Activated gamma-delta T cell treated with Interleukin-2 at 50 U/mL for 16 hours (primary cell): ENCODE data around the gene ZC3H15.
"Not testable (repeated sequence)": the region's sequence is repeated elsewhere in the genome, so short reads cannot be mapped to it uniquely, and the experiment has no call there.

Source experiments
- DNase-seq: peaks from one replicate; pipeline ENCODE4 v3.0.0-alpha.2; 2020

The ZC3H15 gene

GRCh38 chr2:186485871-186486650 is at the start of gene ZC3H15:
ZC3H15 (plus strand) TSS chr2:186486260; CDS start chr2:186486383, 123 bp downstream.
- DNase-seq, result peak; percentile 95

GRCh38 chr2:186437719-186438118 is 48.3 kb upstream of the ZC3H15 start:
- no peak for DNase-seq

GRCh38 chr2:186439673-186440095 is 46.4 kb upstream of the ZC3H15 start:
- DNase-seq, result not testable (repeated sequence)

- DNase-seq, result no peak
Observed at GRCh38 chr2:186440506-186440905, 45.6 kb upstream of the ZC3H15 start.

- no peak for DNase-seq
Observed at GRCh38 chr2:186442885-186443284, 43.2 kb upstream of the ZC3H15 start.

GRCh38 chr2:186443851-186444250 is 42.2 kb upstream of the ZC3H15 start:
- DNase-seq, result no peak

- DNase-seq, result no peak
Observed at GRCh38 chr2:186445506-186445905, 40.6 kb upstream of the ZC3H15 start.

- no peak for DNase-seq
Observed at GRCh38 chr2:186455613-186456012, 30.4 kb upstream of the ZC3H15 start.

GRCh38 chr2:186456941-186457340 is 29.1 kb upstream of the ZC3H15 start:
- no peak for DNase-seq

- DNase-seq, result no peak
Observed at GRCh38 chr2:186457908-186458307, 28.2 kb upstream of the ZC3H15 start.

- no peak for DNase-seq
Observed at GRCh38 chr2:186459009-186459408, 27.1 kb upstream of the ZC3H15 start.

GRCh38 chr2:186460465-186460864 is 25.6 kb upstream of the ZC3H15 start:
- DNase-seq, result no peak

GRCh38 chr2:186466743-186467142 is 19.3 kb upstream of the ZC3H15 start:
- no peak for DNase-seq

- no peak for DNase-seq
Observed at GRCh38 chr2:186467421-186467820, 18.6 kb upstream of the ZC3H15 start.

- not testable (repeated sequence) for DNase-seq
Observed at GRCh38 chr2:186472722-186473493, 13.2 kb upstream of the ZC3H15 start.

GRCh38 chr2:186474239-186474638 is 11.8 kb upstream of the ZC3H15 start:
- not testable (repeated sequence) for DNase-seq

GRCh38 chr2:186477790-186478189 is 8.3 kb upstream of the ZC3H15 start:
- no peak for DNase-seq

- DNase-seq, result no peak
Observed at GRCh38 chr2:186480991-186481390, 5.1 kb upstream of the ZC3H15 start.

- DNase-seq, result no peak
Observed at GRCh38 chr2:186484062-186484735, 1.9 kb upstream of the ZC3H15 start.

GRCh38 chr2:186485576-186485870 is 537 bp upstream of the ZC3H15 start:
- no peak for DNase-seq

GRCh38 chr2:186486651-186487647 is 889 bp downstream of the ZC3H15 start:
- DNase-seq, result no peak

GRCh38 chr2:186493564-186494085 is 7.6 kb downstream of the ZC3H15 start:
- DNase-seq, result no peak
